ENCODE results near the gene SORCS2.

The SORCS2 gene

GRCh38 chr4:7202411-7202810, 10.1 kb downstream of the SORCS2 start:
- Histone ChIP-seq H2AFZ (ENCODE audit: low read length) (no peak overlapping the region), H3K4me2 (ENCODE audit: low read length) (no peak overlapping the region), H3F3A (ENCODE audit: insufficient read depth, low read length) (no peaks in the 10 kb centered on the region), H3K27ac (ENCODE audit: low read depth, low read length, poor library complexity, severe bottlenecking) (no peak overlapping the region), H3K4me1 (ENCODE audit: insufficient read depth, low read length, severe bottlenecking) (no peaks in the 10 kb centered on the region), H3K9me3 (ENCODE audit: low read length) (no peaks in the 10 kb centered on the region), H3K9ac (ENCODE audit: low read length) (no peak overlapping the region), H3K9me2 (ENCODE audit: low read depth, low read length) (no peaks in the 10 kb centered on the region), H3K4me3 (ENCODE audit: low read depth, low read length, poor library complexity, severe bottlenecking) (no peak overlapping the region), H3K27me3 (ENCODE audit: insufficient read depth, low read length) (no peaks in the 10 kb centered on the region), H3K36me3 (ENCODE audit: insufficient read depth, low read length) (no peaks in the 10 kb centered on the region), H3K79me2 (ENCODE audit: insufficient read depth, low read length) (no peaks in the 10 kb centered on the region), H4K20me1 (ENCODE audit: insufficient read depth, low read length) (no peaks in the 10 kb centered on the region)
- TF ChIP-seq EZH2 (IDR thresholded peaks at IDR 0.05; ENCODE audit: borderline replicate concordance, low read length): no peak
- TF ChIP-seq CTCF (IDR thresholded peaks at IDR 0.05; ENCODE audit: low read length): no peak

GRCh38 chr4:7204656-7205387, 12.5 kb downstream of the SORCS2 start:
- no peak overlapping the region for H3K4me3 ChIP-seq (ENCODE audit: low read depth, low read length, poor library complexity, severe bottlenecking)
- no peaks in the 10 kb centered on the region for H3K27me3 ChIP-seq (ENCODE audit: insufficient read depth, low read length)
- TF ChIP-seq EZH2 (IDR thresholded peaks at IDR 0.05; ENCODE audit: borderline replicate concordance, low read length) (no peak), CTCF (IDR thresholded peaks at IDR 0.05; ENCODE audit: low read length) (no peak)
- no peak overlapping the region for H3K4me2 ChIP-seq (ENCODE audit: low read length)
- H3K27ac ChIP-seq (ENCODE audit: low read depth, low read length, poor library complexity, severe bottlenecking): no peak overlapping the region
- H3K9me3 ChIP-seq (ENCODE audit: low read length): no peaks in the 10 kb centered on the region
- H2AFZ ChIP-seq (ENCODE audit: low read length): no peak overlapping the region
- H4K20me1 ChIP-seq (ENCODE audit: insufficient read depth, low read length): no peaks in the 10 kb centered on the region
- no peaks in the 10 kb centered on the region for H3K4me1 ChIP-seq (ENCODE audit: insufficient read depth, low read length, severe bottlenecking)
- no peaks in the 10 kb centered on the region for H3K79me2 ChIP-seq (ENCODE audit: insufficient read depth, low read length)
- no peaks in the 10 kb centered on the region for H3F3A ChIP-seq (ENCODE audit: insufficient read depth, low read length)
- H3K9me2 ChIP-seq (ENCODE audit: low read depth, low read length): no peaks in the 10 kb centered on the region
- no peak overlapping the region for H3K9ac ChIP-seq (ENCODE audit: low read length)
- H3K36me3 ChIP-seq (ENCODE audit: insufficient read depth, low read length): no peaks in the 10 kb centered on the region

GRCh38 chr4:7206385-7206784, 14.0 kb downstream of the SORCS2 start:
- H3K9me2 ChIP-seq (ENCODE audit: low read depth, low read length): no peaks in the 10 kb centered on the region
- H3K79me2 ChIP-seq (ENCODE audit: insufficient read depth, low read length): no peaks in the 10 kb centered on the region
- H3K9ac ChIP-seq (ENCODE audit: low read length): no peak overlapping the region
- no peak overlapping the region for H2AFZ ChIP-seq (ENCODE audit: low read length)
- no peak overlapping the region for H3K27ac ChIP-seq (ENCODE audit: low read depth, low read length, poor library complexity, severe bottlenecking)
- no peaks in the 10 kb centered on the region for H3K9me3 ChIP-seq (ENCODE audit: low read length)
- H3F3A ChIP-seq (ENCODE audit: insufficient read depth, low read length): no peaks in the 10 kb centered on the region
- TF ChIP-seq CTCF (IDR thresholded peaks at IDR 0.05; ENCODE audit: low read length) (no peak), EZH2 (IDR thresholded peaks at IDR 0.05; ENCODE audit: borderline replicate concordance, low read length) (no peak)
- no peak overlapping the region for H3K4me3 ChIP-seq (ENCODE audit: low read depth, low read length, poor library complexity, severe bottlenecking)
- H4K20me1 ChIP-seq (ENCODE audit: insufficient read depth, low read length): no peaks in the 10 kb centered on the region
- H3K4me2 ChIP-seq (ENCODE audit: low read length): no peak overlapping the region
- H3K36me3 ChIP-seq (ENCODE audit: insufficient read depth, low read length): no peaks in the 10 kb centered on the region
- H3K4me1 ChIP-seq (ENCODE audit: insufficient read depth, low read length, severe bottlenecking): no peaks in the 10 kb centered on the region
- no peaks in the 10 kb centered on the region for H3K27me3 ChIP-seq (ENCODE audit: insufficient read depth, low read length)

All from OCI-LY1 (cell line).